IPS-15b (cell line): Measurements from ENCODE around the gene RNF150.

Experiments
- H3K27me3 ChIP-seq: one replicate; pipeline ENCODE4 v1.6.1; 2013; ENCODE audit warnings: low read length; ENCODE audit not compliant: control insufficient read depth, insufficient read depth
- H3K36me3 ChIP-seq: one replicate; pipeline ENCODE4 v1.6.1; 2013; ENCODE audit warnings: low read length; ENCODE audit not compliant: control insufficient read depth, insufficient read depth
- H3K4me1 ChIP-seq: one replicate; pipeline ENCODE4 v1.6.1; 2013; ENCODE audit warnings: mild to moderate bottlenecking, low read length; ENCODE audit not compliant: control insufficient read depth, insufficient read depth
- H3K4me3 ChIP-seq: one replicate; pipeline ENCODE4 v1.5.1; 2013; ENCODE audit warnings: low read depth, low read length
- H3K9ac ChIP-seq: one replicate; pipeline ENCODE4 v1.6.1; 2013; ENCODE audit warnings: low read depth, mild to moderate bottlenecking, low read length
- H3K9me3 ChIP-seq: one replicate; pipeline ENCODE4 v1.6.1; 2013; ENCODE audit warnings: mild to moderate bottlenecking, low read length; ENCODE audit not compliant: control insufficient read depth, insufficient read depth

The RNF150 gene

GRCh38 chr4:140952717-140953116, 180.6 kb downstream of the RNF150 start:
- no peaks in the 10 kb centered on the region for H3K27me3 ChIP-seq
- H3K36me3 ChIP-seq, result no peaks in the 10 kb centered on the region
- no peak overlapping the region for H3K4me3 ChIP-seq
- no peak overlapping the region for H3K9ac ChIP-seq
- H3K4me1 ChIP-seq, result peaks cover 7% of the 10 kb centered on the region
- no peaks in the 10 kb centered on the region for H3K9me3 ChIP-seq

- Histone ChIP-seq H3K9ac (no peak overlapping the region), H3K4me1 (peaks cover 1% of the 10 kb centered on the region), H3K36me3 (no peaks in the 10 kb centered on the region), H3K9me3 (no peaks in the 10 kb centered on the region), H3K4me3 (no peak overlapping the region), H3K27me3 (no peaks in the 10 kb centered on the region)
Observed at GRCh38 chr4:140947506-140947905, 185.8 kb downstream of the RNF150 start.

- no peaks in the 10 kb centered on the region for H3K27me3 ChIP-seq
- no peaks in the 10 kb centered on the region for H3K36me3 ChIP-seq
- H3K4me3 ChIP-seq, result no peak overlapping the region
- H3K9ac ChIP-seq, result no peak overlapping the region
- H3K9me3 ChIP-seq, result no peaks in the 10 kb centered on the region
- H3K4me1 ChIP-seq, result no peaks in the 10 kb centered on the region
Observed at GRCh38 chr4:140945106-140945505, 188.2 kb downstream of the RNF150 start.

GRCh38 chr4:140944572-140944971, 188.7 kb downstream of the RNF150 start:
- Histone ChIP-seq H3K9me3 (no peaks in the 10 kb centered on the region), H3K4me1 (no peaks in the 10 kb centered on the region)

GRCh38 chr4:140944199-140944515, 189.1 kb downstream of the RNF150 start:
- H3K9me3 ChIP-seq, result no peaks in the 10 kb centered on the region
- H3K4me1 ChIP-seq, result no peaks in the 10 kb centered on the region
- H3K9ac ChIP-seq, result no peak overlapping the region
- no peaks in the 10 kb centered on the region for H3K27me3 ChIP-seq
- no peak overlapping the region for H3K4me3 ChIP-seq
- no peaks in the 10 kb centered on the region for H3K36me3 ChIP-seq

More at GRCh38 chr4:140944572-140944971, 188.7 kb downstream of the RNF150 start:
- H3K9ac ChIP-seq, result no peak overlapping the region
- no peaks in the 10 kb centered on the region for H3K36me3 ChIP-seq
- H3K27me3 ChIP-seq, result no peaks in the 10 kb centered on the region
- no peak overlapping the region for H3K4me3 ChIP-seq

GRCh38 chr4:140943486-140944198, 189.6 kb downstream of the RNF150 start:
- H3K9ac ChIP-seq, result no peak overlapping the region
- H3K36me3 ChIP-seq, result no peaks in the 10 kb centered on the region
- H3K27me3 ChIP-seq, result no peaks in the 10 kb centered on the region
- H3K9me3 ChIP-seq, result no peaks in the 10 kb centered on the region
- no peaks in the 10 kb centered on the region for H3K4me1 ChIP-seq
- H3K4me3 ChIP-seq, result no peak overlapping the region

GRCh38 chr4:140940589-140940988, 192.7 kb downstream of the RNF150 start:
- Histone ChIP-seq H3K4me1 (no peaks in the 10 kb centered on the region), H3K4me3 (no peak overlapping the region), H3K36me3 (no peaks in the 10 kb centered on the region), H3K9ac (no peak overlapping the region), H3K9me3 (no peaks in the 10 kb centered on the region), H3K27me3 (no peaks in the 10 kb centered on the region)

- Histone ChIP-seq H3K4me3 (no peak overlapping the region), H3K4me1 (no peaks in the 10 kb centered on the region), H3K9me3 (no peaks in the 10 kb centered on the region), H3K36me3 (no peaks in the 10 kb centered on the region), H3K27me3 (no peaks in the 10 kb centered on the region), H3K9ac (no peak overlapping the region)
Observed at GRCh38 chr4:140937866-140938265, 195.4 kb downstream of the RNF150 start.

GRCh38 chr4:140935254-140935653, 198.0 kb downstream of the RNF150 start:
- no peaks in the 10 kb centered on the region for H3K27me3 ChIP-seq
- no peaks in the 10 kb centered on the region for H3K4me1 ChIP-seq
- no peaks in the 10 kb centered on the region for H3K9me3 ChIP-seq
- no peaks in the 10 kb centered on the region for H3K36me3 ChIP-seq
- H3K4me3 ChIP-seq, result no peak overlapping the region
- H3K9ac ChIP-seq, result no peak overlapping the region

GRCh38 chr4:140932501-140933045, 200.7 kb downstream of the RNF150 start:
- H3K9me3 ChIP-seq, result no peaks in the 10 kb centered on the region
- no peaks in the 10 kb centered on the region for H3K27me3 ChIP-seq
- no peak overlapping the region for H3K4me3 ChIP-seq
- no peaks in the 10 kb centered on the region for H3K4me1 ChIP-seq
- no peaks in the 10 kb centered on the region for H3K36me3 ChIP-seq
- no peak overlapping the region for H3K9ac ChIP-seq

- H3K9me3 ChIP-seq, result no peaks in the 10 kb centered on the region
- no peaks in the 10 kb centered on the region for H3K4me1 ChIP-seq
- no peaks in the 10 kb centered on the region for H3K36me3 ChIP-seq
- H3K4me3 ChIP-seq, result no peak overlapping the region
- no peaks in the 10 kb centered on the region for H3K27me3 ChIP-seq
- no peak overlapping the region for H3K9ac ChIP-seq
Observed at GRCh38 chr4:140931911-140932310, 201.4 kb downstream of the RNF150 start.

- H3K9ac ChIP-seq, result no peak overlapping the region
- H3K4me1 ChIP-seq, result no peaks in the 10 kb centered on the region
- no peaks in the 10 kb centered on the region for H3K9me3 ChIP-seq
- no peaks in the 10 kb centered on the region for H3K36me3 ChIP-seq
- H3K27me3 ChIP-seq, result no peaks in the 10 kb centered on the region
- no peak overlapping the region for H3K4me3 ChIP-seq
Observed at GRCh38 chr4:140930557-140930956, 202.7 kb downstream of the RNF150 start.
